ENCODE measurements around the gene HRK.
"Not testable (repeated sequence)": the region's sequence is repeated elsewhere in the genome, so short reads cannot be mapped to it uniquely, and the experiment has no call there.

Gene HRK

GRCh38 chr12:116818341-116818856 lies 62.8 kb downstream of the HRK start:
- DNase-seq, result no peak

GRCh38 chr12:116814766-116815165 lies 66.5 kb downstream of the HRK start:
- not testable (repeated sequence) for DNase-seq

- no peak for DNase-seq
These were observed 67.8 kb downstream of the HRK start for GRCh38 chr12:116813271-116814041.

GRCh38 chr12:116812238-116812637 lies 69.0 kb downstream of the HRK start:
- no peak for DNase-seq

GRCh38 chr12:116808113-116809105 lies 72.8 kb downstream of the HRK start:
- no peak for DNase-seq

GRCh38 chr12:116807546-116807945 lies 73.7 kb downstream of the HRK start:
- no peak for DNase-seq

- DNase-seq, result no peak
These were observed 74.3 kb downstream of the HRK start for GRCh38 chr12:116806845-116807440.

Data from NK-92 treated with Interleukin-12 subunit alpha and Interleukin-12 subunit beta, amount 100 ng/mL, for 24 hours (cell line).